Hematopoietic multipotent progenitor cell treated with erythropoietin and hydrocortisone succinate and interleukin-3 and kit ligand, for 8 days (in vitro differentiated cells): Measurements from ENCODE around the gene RAD9B.
"Not testable (repeated sequence)": the region's sequence is repeated elsewhere in the genome, so short reads cannot be mapped to it uniquely, and the experiment has no call there.

Experiments
- DNase-seq: peaks from one replicate; pipeline ENCODE4 v3.0.0-alpha.2; 2015

The RAD9B gene

DNA sequence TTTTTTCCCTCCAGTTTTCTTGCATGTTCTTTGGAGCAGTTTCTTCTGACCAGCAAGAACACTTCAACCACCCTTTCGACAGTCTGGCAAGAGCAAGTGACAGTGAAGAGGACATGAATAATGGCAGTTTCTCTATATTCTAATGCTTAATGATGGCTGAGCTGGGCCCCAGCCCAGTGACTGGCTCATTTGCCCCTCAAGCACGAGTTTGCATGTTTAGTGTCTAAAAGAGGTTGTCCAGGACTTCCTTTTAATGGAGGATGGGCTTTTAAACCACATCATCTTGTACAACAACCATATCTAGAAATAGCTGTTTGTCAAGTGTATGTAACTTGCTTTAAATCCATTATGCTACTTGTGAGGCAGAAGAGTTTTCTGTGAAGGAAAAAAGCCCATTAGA, 28.4 kb downstream of the RAD9B start:
- DNase-seq: no peak

DNA sequence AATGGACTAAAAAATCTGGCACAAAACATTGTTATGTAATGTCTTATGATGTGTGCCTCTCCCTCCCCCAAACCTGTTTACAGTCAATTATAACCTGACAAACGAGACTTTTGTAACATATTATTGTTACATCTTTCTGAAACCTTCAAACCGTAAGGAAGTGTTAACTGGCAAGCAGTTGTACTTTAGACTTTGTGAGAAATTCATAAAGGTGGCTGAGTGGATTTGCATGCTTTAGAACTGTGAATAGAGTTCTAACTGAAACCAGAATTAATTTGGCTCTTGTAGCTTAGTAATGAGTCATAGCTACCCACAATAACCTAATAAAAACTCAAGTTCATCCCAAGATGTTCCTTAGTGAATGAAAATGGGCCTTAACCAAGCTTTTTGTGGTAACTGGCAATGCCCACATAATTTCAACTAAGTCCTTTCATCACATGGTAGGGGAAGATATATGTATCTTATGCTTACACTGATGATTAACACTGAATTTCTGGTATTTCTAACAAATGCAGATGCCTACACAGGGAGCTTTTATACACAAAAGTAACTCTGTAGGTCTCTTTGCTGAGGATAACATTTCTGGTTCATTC, 29.7 kb downstream of the RAD9B start:
- DNase-seq: no peak

DNA sequence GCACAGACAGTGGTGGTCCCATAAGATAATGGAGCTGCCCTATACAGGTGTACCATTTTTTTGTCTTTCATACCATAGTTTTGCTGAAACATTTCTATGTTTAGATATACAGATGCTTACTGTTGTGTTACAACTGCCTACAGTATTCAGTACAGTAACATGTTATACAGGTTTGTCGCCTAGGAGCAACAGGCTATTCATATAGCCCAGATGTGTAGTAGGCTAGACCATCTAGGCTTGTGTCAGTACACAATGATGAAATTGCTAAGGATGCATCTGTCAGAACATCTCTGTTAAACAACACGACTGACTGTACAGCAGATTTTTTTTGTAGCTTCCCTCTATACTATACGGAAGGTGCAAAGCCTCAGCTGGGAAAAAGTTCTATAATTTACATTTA, 30.5 kb downstream of the RAD9B start:
- no peak for DNase-seq

DNA sequence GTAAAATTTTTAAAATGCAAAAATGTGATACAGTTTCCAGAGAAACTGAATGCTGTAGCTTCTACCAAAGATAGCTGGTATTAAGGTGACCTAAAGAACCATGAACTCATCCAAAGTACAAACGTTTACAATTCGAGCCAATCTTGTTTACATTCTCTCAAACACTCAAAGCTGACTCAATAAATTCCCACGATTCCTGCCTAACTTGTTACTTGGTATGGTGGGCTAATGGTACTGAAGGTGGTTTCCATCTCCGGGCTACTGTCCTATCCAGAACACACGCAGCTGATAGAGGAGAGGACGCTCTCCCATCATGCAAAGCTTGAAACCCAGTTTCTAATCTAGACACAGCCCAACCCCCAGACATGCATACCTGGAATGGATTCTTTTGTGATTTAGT, 31.5 kb downstream of the RAD9B start:
- DNase-seq: no peak

DNA sequence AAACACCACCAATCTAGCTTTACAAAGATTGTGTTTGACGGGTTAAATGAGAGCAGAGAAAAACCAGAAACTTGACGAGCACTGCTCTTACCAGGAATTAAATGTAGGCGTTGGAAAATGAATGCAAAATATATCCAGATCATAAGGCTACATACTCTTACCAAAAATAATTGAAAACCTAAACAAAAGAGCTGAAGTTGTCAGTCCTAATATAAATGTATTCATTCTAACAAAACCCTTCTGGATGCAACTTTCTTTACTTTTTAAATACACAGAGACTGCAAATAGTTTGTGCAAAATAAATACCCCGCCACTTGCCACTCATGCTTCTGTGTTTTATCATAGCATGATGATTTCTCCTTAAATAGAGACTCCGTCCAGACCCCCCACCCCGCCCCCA, 32.7 kb downstream of the RAD9B start:
- no peak for DNase-seq

DNA sequence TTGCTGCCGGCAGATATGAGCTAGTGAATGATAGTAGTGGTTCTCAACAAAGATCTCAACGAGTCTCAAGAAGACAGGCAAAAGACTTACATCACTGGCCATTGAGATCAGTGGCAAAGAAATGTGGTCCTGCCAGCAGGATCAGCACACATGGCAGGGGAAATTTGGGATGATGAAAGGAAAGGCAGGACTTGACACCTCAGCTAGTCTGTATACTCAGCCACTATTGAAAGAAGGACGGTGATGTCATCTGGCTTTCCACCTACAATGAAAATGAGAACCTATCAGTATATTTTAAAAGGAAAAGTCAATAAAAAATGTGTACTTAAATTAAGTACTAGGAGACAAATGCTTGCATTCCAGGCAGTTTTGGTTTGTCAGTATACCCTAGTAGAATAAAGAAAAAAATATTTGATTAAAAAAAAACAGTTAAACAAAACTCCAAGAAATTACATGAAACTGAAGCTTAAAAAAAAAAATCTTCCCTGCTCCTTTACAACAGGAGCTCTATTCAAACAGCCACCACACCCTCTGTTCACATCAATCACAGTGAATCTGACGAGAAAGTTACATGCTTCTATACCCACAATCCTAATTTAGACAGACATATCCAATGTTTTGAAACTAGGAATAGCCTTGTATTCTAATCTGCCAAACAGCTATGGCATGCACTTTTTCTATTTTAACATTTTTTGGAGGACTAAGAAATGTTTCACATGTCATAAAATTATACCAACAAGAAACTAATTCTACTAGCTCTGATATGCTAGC, 34.9 kb downstream of the RAD9B start:
- DNase-seq: no peak

DNA sequence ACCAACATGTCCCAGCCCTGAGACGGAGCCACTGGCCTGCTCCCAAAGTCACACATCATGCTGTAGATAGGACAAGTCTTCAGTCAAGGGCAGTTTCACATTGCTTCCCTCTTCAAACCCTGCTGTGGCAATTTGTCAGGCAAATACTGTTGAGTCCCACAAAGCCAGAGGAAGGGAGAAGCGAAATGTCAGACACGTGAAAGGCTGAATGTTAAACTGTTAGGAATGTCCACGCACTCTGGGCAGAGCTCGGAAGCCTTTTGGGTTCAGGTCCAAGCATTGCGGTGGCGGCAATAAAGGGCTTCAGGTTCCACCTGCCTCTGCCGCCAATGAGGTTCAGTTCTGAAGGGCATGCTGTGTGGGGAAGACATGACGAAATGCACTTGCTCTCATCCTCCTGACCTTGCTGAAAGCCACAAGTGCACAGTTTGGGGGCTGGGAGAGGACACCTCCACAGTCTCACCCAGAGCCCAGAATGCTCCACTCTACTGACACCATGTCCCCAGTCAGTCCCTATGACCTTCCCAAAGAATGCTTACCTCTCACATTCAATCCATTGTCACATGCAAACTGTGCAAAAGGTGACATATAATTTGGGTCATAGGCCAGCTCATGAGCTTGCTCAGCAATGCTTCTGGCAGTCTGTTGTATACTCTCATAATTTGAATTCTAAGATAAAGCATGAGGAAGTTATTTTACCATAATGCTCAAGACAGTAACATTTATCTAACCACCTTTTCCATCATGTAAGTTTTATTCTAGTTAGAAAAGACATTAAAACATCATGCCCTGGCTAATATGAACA, 35.7 kb downstream of the RAD9B start:
- DNase-seq: no peak

DNA sequence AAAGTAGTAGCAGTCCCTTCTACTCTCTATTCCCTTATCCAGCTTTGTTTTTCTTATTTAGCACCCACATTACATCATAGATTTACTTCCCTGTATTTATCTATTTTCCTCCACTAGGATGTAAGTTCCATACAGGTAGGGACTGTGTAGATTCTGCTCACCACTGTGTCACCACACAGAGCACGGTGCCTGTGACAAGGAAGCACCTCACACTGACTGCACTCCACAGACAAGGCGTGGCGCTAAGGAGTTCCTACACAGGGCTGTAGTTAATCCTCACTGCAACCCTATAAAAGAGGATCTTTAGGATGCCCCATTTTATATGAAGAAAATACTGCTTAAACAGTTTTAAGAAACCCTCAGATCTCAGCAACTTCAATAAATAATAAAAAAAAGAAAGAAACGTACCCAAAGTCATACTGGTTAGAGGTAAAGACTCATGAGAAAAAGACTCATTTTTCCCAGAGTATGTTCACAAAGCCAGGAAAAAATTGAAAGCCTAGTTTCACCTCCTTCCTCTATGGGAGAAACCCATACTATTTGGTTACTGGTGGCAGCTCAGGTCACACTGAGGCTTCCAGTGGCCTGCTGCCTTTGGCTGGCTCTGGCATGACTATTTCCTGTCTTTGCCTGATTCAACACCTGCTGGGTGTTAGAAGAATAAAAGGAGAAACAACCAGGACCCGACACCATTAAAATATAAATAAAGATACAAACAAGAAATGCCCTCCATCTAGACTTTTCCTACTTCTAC, 36.9 kb downstream of the RAD9B start:
- no peak for DNase-seq

DNA sequence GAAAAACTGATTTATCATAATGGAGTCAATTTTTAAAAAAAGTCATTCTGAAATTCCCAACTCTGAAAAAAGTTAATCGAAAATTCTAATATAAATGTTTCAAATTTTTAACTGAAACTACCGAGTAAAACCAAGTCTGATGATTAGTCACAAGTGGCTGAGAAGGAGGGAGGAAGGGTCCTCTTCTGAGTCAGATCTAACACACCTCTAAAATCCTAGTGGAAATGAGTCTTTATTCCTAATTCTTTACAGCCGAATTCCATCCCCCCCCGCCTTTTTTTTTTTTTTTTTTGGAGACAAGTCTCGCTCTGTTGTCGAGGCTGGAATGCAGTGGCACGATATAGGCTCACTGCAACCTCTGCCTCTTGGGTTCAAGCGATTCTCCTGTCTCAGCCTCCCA, 37.9 kb downstream of the RAD9B start:
- DNase-seq: no peak

DNA sequence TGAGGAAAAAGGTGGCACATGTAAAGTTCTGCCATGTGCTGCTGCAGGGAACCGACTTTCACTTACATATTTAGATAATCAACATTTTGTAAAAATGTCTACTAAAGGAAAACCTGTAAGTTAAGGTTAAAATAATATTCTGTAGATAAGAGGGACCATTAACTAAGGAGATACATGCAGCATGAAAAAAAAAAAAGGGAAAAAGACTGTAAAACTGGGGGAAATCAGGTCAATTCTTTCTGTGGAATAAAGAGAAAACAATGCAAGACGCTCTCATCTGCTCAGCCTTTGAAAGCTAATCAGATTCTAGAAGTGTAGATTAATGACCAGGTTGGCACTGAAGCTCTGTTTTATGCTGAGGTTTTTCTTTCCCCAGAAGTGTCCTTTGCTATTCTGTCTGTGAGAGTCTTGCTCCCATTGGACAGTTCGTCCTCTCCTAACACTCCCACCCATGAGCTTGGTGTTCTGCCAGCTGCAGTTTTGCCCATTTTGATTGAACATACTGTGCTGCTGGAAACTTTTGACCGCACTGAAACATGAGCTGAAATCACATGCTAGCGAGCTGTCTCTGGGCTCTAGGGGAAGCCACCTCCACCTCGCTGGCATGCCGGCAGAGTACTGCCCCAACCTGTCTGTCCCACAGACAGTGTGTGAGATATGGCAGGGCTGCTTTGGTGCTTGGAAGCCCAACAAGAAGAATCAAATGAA, 41.3 kb downstream of the RAD9B start:
- DNase-seq: peak; percentile 30

DNA sequence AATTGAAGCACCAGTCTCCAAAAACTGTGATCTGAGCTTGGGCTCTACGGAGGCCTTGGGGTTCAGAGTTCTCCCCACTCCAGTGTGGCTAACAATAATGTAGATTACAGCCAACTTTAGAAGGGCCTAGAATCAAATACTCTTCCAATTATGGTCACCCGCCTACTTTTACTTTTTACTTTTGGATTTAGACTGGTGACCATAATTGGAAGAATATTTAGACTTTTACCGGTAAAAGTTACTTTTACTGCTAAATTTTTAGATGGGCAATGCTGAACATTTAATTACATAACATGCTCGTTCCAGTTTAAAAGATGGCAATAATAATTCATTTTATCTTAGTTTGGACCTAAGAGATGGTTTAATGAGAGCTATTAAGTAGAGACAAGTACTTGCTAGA, 41.8 kb downstream of the RAD9B start:
- no peak for DNase-seq

DNA sequence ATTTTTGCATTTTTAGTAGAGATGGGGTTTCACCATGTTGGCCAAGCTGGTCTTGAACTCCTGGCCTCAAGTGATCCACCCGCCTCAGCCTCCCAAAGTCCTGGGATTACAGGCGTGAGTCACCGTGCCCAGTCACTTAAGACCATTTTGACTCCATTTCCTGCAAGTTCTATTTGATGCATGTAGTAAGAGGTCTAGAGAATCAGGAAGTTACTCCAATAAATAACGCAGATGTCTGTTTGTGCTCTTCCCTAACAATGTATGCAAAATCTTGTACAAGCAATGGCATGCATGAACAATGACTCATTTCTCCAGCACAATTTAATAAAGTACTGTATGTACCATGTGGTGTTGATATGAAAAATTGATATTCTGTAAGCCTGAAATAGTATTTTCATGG, 43.1 kb downstream of the RAD9B start:
- not testable (repeated sequence) for DNase-seq

DNA sequence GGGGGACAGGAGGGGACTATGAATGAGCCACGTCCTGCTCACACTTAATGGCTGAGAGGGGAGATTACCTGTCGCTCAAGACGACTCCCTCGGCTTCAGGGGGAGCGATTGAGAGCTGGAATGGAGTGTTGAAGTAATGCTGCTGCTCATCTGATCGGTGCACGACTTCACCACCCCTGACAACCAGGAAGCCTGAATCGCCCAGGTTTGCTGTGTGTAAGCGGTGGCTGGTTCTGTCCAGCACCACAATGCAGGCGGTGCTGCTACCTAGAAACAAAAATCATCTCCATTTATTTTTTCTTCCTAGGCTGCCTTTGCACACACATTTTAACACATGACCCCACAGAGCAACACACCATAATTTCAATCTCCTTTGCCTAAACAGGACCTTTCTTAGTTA, 43.7 kb downstream of the RAD9B start:
- no peak for DNase-seq

DNA sequence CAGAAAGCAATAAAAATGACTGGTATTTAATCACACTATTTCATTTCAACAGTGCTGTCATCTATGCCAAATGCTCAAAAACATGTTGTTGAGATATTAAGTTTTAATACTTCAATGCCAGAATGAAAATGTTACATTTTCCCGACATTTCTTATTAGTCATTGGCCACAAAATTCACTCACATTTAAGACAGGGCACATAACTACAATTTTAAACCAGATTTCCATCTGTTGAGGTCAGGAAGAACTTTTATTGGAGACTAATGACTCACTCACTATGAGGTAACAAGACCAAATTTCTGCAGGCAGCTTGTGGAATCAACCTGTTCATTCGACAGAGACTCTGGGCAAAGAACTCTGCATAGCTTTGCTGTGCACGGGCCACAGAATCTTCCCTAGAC, 44.2 kb downstream of the RAD9B start:
- DNase-seq: no peak

DNA sequence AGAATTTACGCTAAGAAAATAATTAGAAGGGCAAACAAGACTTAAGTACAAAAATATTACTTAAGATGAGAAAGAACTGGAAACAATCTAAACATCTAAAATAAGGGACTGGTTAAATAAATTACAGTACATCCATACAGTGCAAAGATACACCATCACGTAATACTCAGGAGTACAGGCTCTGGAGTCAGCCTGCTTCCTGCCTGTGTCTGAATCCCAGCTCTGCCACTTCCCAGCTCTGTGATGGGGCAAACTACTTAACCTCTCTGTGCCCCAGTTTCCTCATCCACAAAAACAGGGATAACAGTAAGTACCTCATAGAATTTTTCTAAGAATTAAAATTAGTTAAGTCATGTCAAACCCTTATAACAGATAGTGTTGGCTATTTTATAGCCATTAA, 45.0 kb downstream of the RAD9B start:
- no peak for DNase-seq

DNA sequence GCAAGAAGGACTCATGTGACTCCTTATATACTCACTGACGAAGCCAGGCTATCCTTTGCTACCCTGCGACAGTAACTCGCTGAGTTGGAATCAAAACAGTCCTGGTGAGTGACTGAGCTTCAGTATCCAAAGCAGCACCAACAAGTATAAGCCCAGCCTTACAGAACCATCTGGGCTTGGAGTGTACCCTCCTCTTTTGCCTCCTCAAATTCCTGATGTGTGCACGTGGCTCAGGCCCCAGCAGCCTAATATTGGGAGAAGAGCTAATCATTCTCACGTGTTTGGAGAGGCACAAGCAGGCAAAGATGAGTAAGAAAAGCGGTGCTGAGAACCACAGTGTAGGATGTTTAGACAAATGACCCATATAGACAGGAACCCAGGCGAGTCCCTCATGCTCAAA, 46.5 kb downstream of the RAD9B start:
- no peak for DNase-seq

DNA sequence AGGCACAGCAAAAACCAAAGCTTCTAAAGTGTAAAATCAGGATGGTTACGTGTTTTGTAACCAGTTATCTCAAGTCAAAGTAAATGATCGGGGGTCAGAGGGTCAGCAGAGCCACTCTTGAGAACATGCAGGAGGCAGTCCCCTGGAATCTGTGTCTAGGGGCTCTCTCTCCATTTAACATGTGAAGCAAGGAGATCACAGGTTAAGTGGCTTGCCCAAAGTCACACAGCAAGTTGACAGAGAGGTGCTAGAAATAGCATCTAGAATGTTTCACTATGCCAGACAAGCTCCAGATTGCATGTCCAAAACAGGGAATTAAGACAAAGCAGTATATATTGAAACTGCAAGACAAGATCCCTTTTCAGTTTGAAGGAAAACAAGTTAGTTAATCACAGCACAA, 47.6 kb downstream of the RAD9B start:
- no peak for DNase-seq

DNA sequence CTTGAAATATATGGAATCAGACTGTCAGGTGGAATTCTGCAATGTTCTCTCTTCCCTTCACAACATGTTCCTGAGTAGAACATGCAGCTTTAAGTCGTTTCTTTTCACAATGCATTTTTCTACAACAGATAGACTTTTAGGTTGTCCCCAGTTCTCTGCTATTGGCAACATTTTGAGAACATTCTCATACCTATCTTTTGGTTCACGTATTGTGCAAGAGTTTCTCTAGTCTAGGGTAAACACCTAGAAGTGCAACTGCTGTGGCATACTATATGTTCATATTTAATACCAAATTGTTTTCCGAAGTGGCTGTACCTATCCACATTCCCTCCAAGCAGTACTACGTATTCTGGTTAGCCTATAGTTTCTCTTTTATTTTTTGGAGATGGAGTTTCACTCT, 48.9 kb downstream of the RAD9B start:
- no peak for DNase-seq
